IMR-90 (cell line): ENCODE results near the gene FGF12. TPM values are rescaled to one million over a fixed set of nuclear protein-coding genes. Genes with fewer than 3 reads are reported as not detected.

Experiments used
- ATAC-seq: fragments of 200-7000 bp; cut with Tn5 transposase; 2 replicates; pipeline ENCODE4 v1.9.1; 2020; ENCODE audit warnings: low read depth, mild to moderate bottlenecking, moderate library complexity
- BruUV-seq: library from RNA; stranded (reverse); fragments of 400-500 nt; replicated peaks from 2 replicates; lab custom pipeline; 2021; lab: Mats Ljungman, UMichigan
- CTCF ChIA-PET: fragments of 300-600 bp; formaldehyde crosslinking; extraction: SDS; loops from one replicate; lab custom pipeline; 2021; ENCODE audit warnings: antibody characterized with exemption; lab: Yijun Ruan, JAX
- POLR2A ChIA-PET: fragments of 300-600 bp; sonication (Branson Sonifier 250); formaldehyde crosslinking; loops from one replicate; lab custom pipeline; 2022; ENCODE audit warnings: antibody characterized with exemption; ENCODE audit not compliant: unreplicated experiment; lab: Charles Lee
- DNase-seq: peaks from one replicate; pipeline ENCODE4 v3.0.0; 2013
- H2AFZ ChIP-seq: replicated peaks from 2 replicates; pipeline ENCODE3; 2013; ENCODE audit warnings: low read length, mild to moderate bottlenecking; ENCODE audit not compliant: poor library complexity
- H2AK5ac ChIP-seq: 2 replicates; pipeline ENCODE4 v1.6.1; 2013; ENCODE audit warnings: low read depth, low read length, inconsistent platforms
- H2AK9ac ChIP-seq: replicated peaks from 2 replicates; pipeline ENCODE3; 2013; ENCODE audit warnings: mild to moderate bottlenecking, low read depth, low read length, moderate library complexity; ENCODE audit not compliant: poor library complexity
- H2BK120ac ChIP-seq: 2 replicates; pipeline ENCODE4 v1.6.1; 2013; ENCODE audit warnings: low read depth, low read length, inconsistent platforms
- H2BK15ac ChIP-seq: 3 replicates; pipeline ENCODE4 v1.6.1; 2013; ENCODE audit warnings: low read depth, low read length, inconsistent platforms
- H2BK20ac ChIP-seq: 2 replicates; pipeline ENCODE4 v1.6.1; 2013; ENCODE audit warnings: low read depth, mild to moderate bottlenecking, inconsistent platforms, low read length, moderate library complexity
- H2BK5ac ChIP-seq: 2 replicates; pipeline ENCODE4 v1.6.1; 2013; ENCODE audit warnings: mild to moderate bottlenecking, low read depth, low read length, inconsistent platforms; ENCODE audit not compliant: poor library complexity, severe bottlenecking
- H3K14ac ChIP-seq: replicated peaks from 2 replicates; pipeline ENCODE4 v1.6.1; 2013; ENCODE audit warnings: low read depth, low read length, inconsistent platforms
- H3K18ac ChIP-seq: 2 replicates; pipeline ENCODE4 v1.6.1; 2013; ENCODE audit warnings: low read depth, low read length, control low read depth
- H3K23ac ChIP-seq: 2 replicates; pipeline ENCODE4 v1.6.1; 2013; ENCODE audit warnings: low read depth, low read length, inconsistent platforms
- H3K27ac ChIP-seq: 2 replicates; pipeline ENCODE4 v1.5.1; 2013; ENCODE audit warnings: mild to moderate bottlenecking, control low read depth, low read length; ENCODE audit not compliant: insufficient read depth
- H3K27me3 ChIP-seq: 2 replicates; pipeline ENCODE4 v1.6.1; 2013; ENCODE audit warnings: low read length; ENCODE audit not compliant: control insufficient read depth, insufficient read depth
- H3K36me3 ChIP-seq: 2 replicates; pipeline ENCODE4 v1.6.1; 2013; ENCODE audit warnings: low read length, mixed read lengths; ENCODE audit not compliant: control insufficient read depth, insufficient read depth
- H3K4ac ChIP-seq: 2 replicates; pipeline ENCODE4 v1.6.1; 2013; ENCODE audit warnings: low read depth, low read length, inconsistent platforms
- H3K4me1 ChIP-seq: 2 replicates; pipeline ENCODE4 v1.6.1; 2013; ENCODE audit warnings: low read length, mixed read lengths; ENCODE audit not compliant: control insufficient read depth, insufficient read depth
- H3K4me2 ChIP-seq: 2 replicates; pipeline ENCODE4 v1.6.1; 2013; ENCODE audit warnings: low read depth, mild to moderate bottlenecking, control low read depth, low read length, moderate library complexity
- H3K4me3 ChIP-seq: 2 replicates; pipeline ENCODE4 v1.5.1; 2013; ENCODE audit warnings: low read depth, mild to moderate bottlenecking, control low read depth, low read length, moderate library complexity; ENCODE audit not compliant: insufficient read depth
- H3K56ac ChIP-seq: 2 replicates; pipeline ENCODE4 v1.6.1; 2013; ENCODE audit warnings: low read length, inconsistent platforms; ENCODE audit not compliant: insufficient read depth; ENCODE audit errors: extremely low read depth
- H3K79me1 ChIP-seq, 2 experiments: 2 replicates each; pipeline ENCODE4 v1.6.1; 2013; ENCODE audit warnings: low read length in 2 of 2, inconsistent platforms in 1 of 2, low read depth in 1 of 2
- H3K9ac ChIP-seq: 2 replicates; pipeline ENCODE4 v1.6.1; 2013; ENCODE audit warnings: low read depth, low read length, control low read depth
- H3K9me1 ChIP-seq: 2 replicates; pipeline ENCODE4 v1.6.1; 2013; ENCODE audit warnings: low read length, inconsistent platforms; ENCODE audit not compliant: insufficient read depth
- H3K9me3 ChIP-seq: 2 replicates; pipeline ENCODE4 v1.6.1; 2013; ENCODE audit warnings: low read length; ENCODE audit not compliant: control insufficient read depth, insufficient read depth
- H4K20me1 ChIP-seq: 2 replicates; pipeline ENCODE4 v1.6.1; 2013; ENCODE audit warnings: low read length, inconsistent platforms; ENCODE audit not compliant: insufficient read depth
- H4K5ac ChIP-seq: 2 replicates; pipeline ENCODE4 v1.6.1; 2013; ENCODE audit warnings: mild to moderate bottlenecking, low read depth, low read length, control low read depth
- H4K8ac ChIP-seq, 2 experiments: 2 replicates each; pipeline ENCODE4 v1.6.1; 2013; ENCODE audit warnings: low read depth in 2 of 2, low read length in 2 of 2, control low read depth in 1 of 2, inconsistent platforms in 1 of 2
- H4K91ac ChIP-seq: 2 replicates; pipeline ENCODE4 v1.6.1; 2013; ENCODE audit warnings: low read depth, low read length, inconsistent platforms; ENCODE audit not compliant: insufficient read depth
- BHLHE40 ChIP-seq: fragments of 150-350 bp; IDR thresholded peaks from 2 replicates; pipeline ENCODE4 v1.6.1; 2016; ENCODE audit warnings: mild to moderate bottlenecking, low read depth, low read length
- CEBPB ChIP-seq: IDR thresholded peaks from 2 replicates; pipeline ENCODE4 v1.6.1; 2012; ENCODE audit warnings: low read depth, low read length, improper control_type of control experiment
- CHD1 ChIP-seq: IDR thresholded peaks from 2 replicates; pipeline ENCODE4 v1.6.1; 2012; ENCODE audit warnings: low read depth, low read length, improper control_type of control experiment
- CTCF ChIP-seq: conservative IDR thresholded peaks from 2 replicates; pipeline ENCODE4 v1.5.1; 2012; ENCODE audit warnings: mild to moderate bottlenecking, low read depth, low read length, improper control_type of control experiment
- FOS ChIP-seq: fragments of 150-350 bp; IDR thresholded peaks from 2 replicates; pipeline ENCODE4 v1.6.1; 2016; ENCODE audit warnings: low read depth, low read length
- MAFK ChIP-seq: IDR thresholded peaks from 2 replicates; pipeline ENCODE4 v1.6.1; 2012; ENCODE audit warnings: low read depth, low read length, improper control_type of control experiment
- MAZ ChIP-seq: IDR thresholded peaks from 2 replicates; pipeline ENCODE4 v1.6.1; 2012; ENCODE audit warnings: low read depth, mild to moderate bottlenecking, low read length, improper control_type of control experiment, moderate library complexity, borderline replicate concordance
- MXI1 ChIP-seq: IDR thresholded peaks from 2 replicates; pipeline ENCODE4 v1.6.1; 2012; ENCODE audit warnings: low read depth, mild to moderate bottlenecking, low read length, moderate library complexity, borderline replicate concordance
- NFE2L2 ChIP-seq: fragments of 150-350 bp; IDR thresholded peaks from 2 replicates; pipeline ENCODE4 v1.6.1; 2016; ENCODE audit warnings: low read depth, mild to moderate bottlenecking, low read length
- POLR2A ChIP-seq: IDR thresholded peaks from 2 replicates; pipeline ENCODE4 v1.6.1; 2012; ENCODE audit warnings: mild to moderate bottlenecking, low read depth, low read length
- RAD21 ChIP-seq: IDR thresholded peaks from 2 replicates; pipeline ENCODE4 v1.6.1; 2012; ENCODE audit warnings: low read length, improper control_type of control experiment
- RCOR1 ChIP-seq: IDR thresholded peaks from 2 replicates; pipeline ENCODE4 v1.6.1; 2012; ENCODE audit warnings: mild to moderate bottlenecking, low read length, improper control_type of control experiment; ENCODE audit not compliant: insufficient replicate concordance
- RFX5 ChIP-seq: IDR thresholded peaks from 2 replicates; pipeline ENCODE4 v1.8.0; 2012; ENCODE audit warnings: low read depth, mild to moderate bottlenecking, low read length, moderate library complexity
- SMC3 ChIP-seq: fragments of 150-350 bp; IDR thresholded peaks from 2 replicates; pipeline ENCODE4 v1.6.1; 2016; ENCODE audit warnings: low read depth, mild to moderate bottlenecking, antibody characterized with exemption, low read length, moderate library complexity
- USF2 ChIP-seq: fragments of 150-350 bp; IDR thresholded peaks from 2 replicates; pipeline ENCODE4 v1.6.1; 2017; ENCODE audit warnings: mild to moderate bottlenecking, antibody characterized with exemption, low read length, low read depth
- WGBS, 2 experiments: methylation state at CpG; one replicate each; pipeline versions ENCODE4 v1.1.5 to v1.1.7; 2013; ENCODE audit warnings: missing lambda C conversion rate in 2 of 2; ENCODE audit not compliant: insufficient read length in 1 of 2; ENCODE audit errors: extremely low coverage in 2 of 2; 5-methylcytosine and 5-hydroxymethylcytosine counted together
- dilution Hi-C: fragments of 300-500 bp; cut with HindIII; formaldehyde crosslinking; loops from one replicate; pipeline ENCODE4 v1.14.3; 2018; ENCODE audit warnings: low sequenced_read_pairs; ENCODE audit not compliant: unreplicated experiment
- in situ Hi-C: fragments of 300-500 bp; cut with MboI; formaldehyde crosslinking; loops from 3 replicates; pipeline ENCODE4 v1.14.3; 2019; ENCODE audit warnings: low sequenced_read_pairs, inconsistent platforms, mixed read lengths
- intact Hi-C: fragments of 100-400 bp; cut with micrococcal nuclease; formaldehyde crosslinking; loops from 2 replicates; pipeline ENCODE4 v1.10.0; 2022
- polyA plus RNA-seq, 3 experiments: library from polyadenylated mRNA; depleted of rRNA; stranded (reverse); fragments of >200 nt; gene quantifications; 2 replicates each; pipeline ENCODE4 v1.2.3, GENCODE V29; 2012; ENCODE audit warnings: low replicate concordance in 1 of 3
- total RNA-seq: library from RNA; depleted of rRNA; stranded (reverse); fragments of >200 nt; gene quantifications from 2 replicates; pipeline ENCODE4 v1.2.3, GENCODE V29; 2012
- TF ChIP-seq, protein P1 (sequence below): fragments of 150-350 bp; IDR thresholded peaks from 2 replicates; pipeline ENCODE4 v1.6.1; 2016; ENCODE audit warnings: low read depth, mild to moderate bottlenecking, low read length, moderate library complexity, borderline replicate concordance

The FGF12 gene
- total and polyA plus RNA-seq, 2 of the 4 experiments (the other 2 are of a cell fraction), result not detected

- H2BK20ac ChIP-seq, result no peak overlapping the region
- H2BK5ac ChIP-seq, result no peak overlapping the region
- H4K8ac ChIP-seq, result no peak overlapping the region
- H3K27ac ChIP-seq, result no peak overlapping the region
- in situ Hi-C loops, result loop anchor here (25.0 kb wide), 1 partner anchor 484 kb away; no protein-coding TSS in a partner anchor
- H2BK15ac ChIP-seq, result no peak overlapping the region
- no peaks in the 10 kb centered on the region for H3K79me1 ChIP-seq
- H3K18ac ChIP-seq, result no peak overlapping the region
- no peak overlapping the region for H3K23ac ChIP-seq
- H3K9me1 ChIP-seq, result no peaks in the 10 kb centered on the region
- no peak overlapping the region for H4K91ac ChIP-seq
- no peak for DNase-seq
- POLR2A ChIA-PET, result no interaction called here
- H2BK120ac ChIP-seq, result no peak overlapping the region
- dilution Hi-C loops, result no loop called here
- BruUV-seq, result no TSS peak
- H2AK5ac ChIP-seq, result no peak overlapping the region
- H4K5ac ChIP-seq, result no peak overlapping the region
- no peak for TF ChIP-seq CTCF
- TF ChIP-seq RCOR1, result no peak
- TF ChIP-seq RFX5, result no peak
- no peak for TF ChIP-seq CEBPB
- TF ChIP-seq MXI1, result no peak
- TF ChIP-seq BHLHE40, result no peak
- no peak for TF ChIP-seq MAZ
- no peak for TF ChIP-seq RAD21
- TF ChIP-seq MAFK, result no peak
- no peak for TF ChIP-seq USF2
- TF ChIP-seq SMC3, result no peak
- no peak for TF ChIP-seq CHD1
- no peak for TF ChIP-seq NFE2L2
- TF ChIP-seq POLR2A, result no peak
- TF ChIP-seq FOS, result no peak
- TF ChIP-seq, protein P1, sequence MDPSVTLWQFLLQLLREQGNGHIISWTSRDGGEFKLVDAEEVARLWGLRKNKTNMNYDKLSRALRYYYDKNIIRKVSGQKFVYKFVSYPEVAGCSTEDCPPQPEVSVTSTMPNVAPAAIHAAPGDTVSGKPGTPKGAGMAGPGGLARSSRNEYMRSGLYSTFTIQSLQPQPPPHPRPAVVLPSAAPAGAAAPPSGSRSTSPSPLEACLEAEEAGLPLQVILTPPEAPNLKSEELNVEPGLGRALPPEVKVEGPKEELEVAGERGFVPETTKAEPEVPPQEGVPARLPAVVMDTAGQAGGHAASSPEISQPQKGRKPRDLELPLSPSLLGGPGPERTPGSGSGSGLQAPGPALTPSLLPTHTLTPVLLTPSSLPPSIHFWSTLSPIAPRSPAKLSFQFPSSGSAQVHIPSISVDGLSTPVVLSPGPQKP, result no peak
- no peak overlapping the region for H3K4me2 ChIP-seq
- H3K9ac ChIP-seq, result no peak overlapping the region
- ATAC-seq, result no peak
- H3K4me3 ChIP-seq, result no peak overlapping the region
- no peak overlapping the region for H2AFZ ChIP-seq
- H3K36me3 ChIP-seq, result no peaks in the 10 kb centered on the region
- intact Hi-C loops, result no loop called here
- no peaks in the 10 kb centered on the region for H3K4me1 ChIP-seq
- no peak overlapping the region for H3K56ac ChIP-seq
- no peak overlapping the region for H3K14ac ChIP-seq
- H3K9me3 ChIP-seq, result peaks cover 4% of the 10 kb centered on the region; the same call in 1 of the 2 replicates
- no peak overlapping the region for H2AK9ac ChIP-seq
- H4K20me1 ChIP-seq, result no peaks in the 10 kb centered on the region
- WGBS, 2 experiments, result no CpG with 5 or more reads among the region's 5 CpGs
- CTCF ChIA-PET, result no interaction called here
- H3K27me3 ChIP-seq, result no peaks in the 10 kb centered on the region
- no peak overlapping the region for H3K4ac ChIP-seq
Measured at GRCh38 chr3:192553707-192554106, 173.6 kb downstream of the FGF12 start.
